Thymus (tissue), 14 donors: ENCODE data around the gene FCGR3B. TPM values are rescaled to one million over a fixed set of nuclear protein-coding genes. Genes with fewer than 3 reads are reported as not detected.
"Not testable (repeated sequence)": the region's sequence is repeated elsewhere in the genome, so short reads cannot be mapped to it uniquely, and the experiment has no call there.

ENCODE experiments used
- DNase-seq, 9 donors: peaks; one replicate each; pipeline ENCODE4 v3.0.0-alpha.2; 2013; ENCODE audit warnings: low spot score in 9 of 9, low read depth in 6 of 9, missing footprints in 1 of 9
- H3K27ac ChIP-seq, 2 donors: one replicate each; pipeline ENCODE4 v1.5.1; 2013; ENCODE audit warnings: control low read depth in 1 of 2, low read depth in 1 of 2, low read length in 1 of 2, mild to moderate bottlenecking in 1 of 2, moderate library complexity in 1 of 2
- H3K27me3 ChIP-seq, 2 donors: one replicate each; pipeline ENCODE4 v1.5.1; 2013; ENCODE audit warnings: low read length in 1 of 2; ENCODE audit not compliant: control insufficient read depth in 2 of 2, insufficient read depth in 1 of 2
- H3K36me3 ChIP-seq, 2 donors: one replicate each; pipeline ENCODE4 v1.5.1; 2013; ENCODE audit warnings: low read length in 1 of 2, mild to moderate bottlenecking in 1 of 2, moderate library complexity in 1 of 2; ENCODE audit not compliant: control insufficient read depth in 2 of 2, insufficient read depth in 2 of 2
- H3K4me1 ChIP-seq, 2 donors: one replicate each; pipeline ENCODE4 v1.5.1; 2013; ENCODE audit warnings: low read length in 2 of 2; ENCODE audit not compliant: control insufficient read depth in 2 of 2, insufficient read depth in 2 of 2
- H3K4me3 ChIP-seq, 2 donors: one replicate each; pipeline ENCODE4 v1.5.1; 2013; ENCODE audit warnings: low read length in 2 of 2, control low read depth in 1 of 2, mild to moderate bottlenecking in 1 of 2
- H3K9me3 ChIP-seq, 2 donors: one replicate each; pipeline ENCODE4 v1.5.1; 2013; ENCODE audit warnings: low read length in 1 of 2, mild to moderate bottlenecking in 1 of 2; ENCODE audit not compliant: control insufficient read depth in 2 of 2, insufficient read depth in 1 of 2
- WGBS: extraction: QIAGEN DNeasy Blood & Tissue Kit; methylation state at CpG from one replicate; pipeline ENCODE4 v1.1.7; 2013; 5-methylcytosine and 5-hydroxymethylcytosine counted together
- long read RNA-seq, 10 donors: transcript quantifications; one replicate each; lab custom pipeline, GENCODE V29; 2026
- polyA plus RNA-seq: library from polyadenylated mRNA; stranded (reverse); fragments of 200-250 nt; gene quantifications from one replicate; pipeline ENCODE4 v1.2.3, GENCODE V29; 2013
- total RNA-seq: library from RNA; stranded (reverse); fragments of 120-200 nt; gene quantifications from one replicate; pipeline ENCODE4 v1.2.4, GENCODE V29; 2013
- donor health status: healthy.

Gene FCGR3B
- total RNA-seq (2.0 TPM), polyA plus RNA-seq (1.9 TPM)
- long read RNA-seq, donor 1, result 0 reads
- long read RNA-seq, donor 2, partial matches to known transcripts, result 0 of 2 reads
- long read RNA-seq, donor 2, other reads (novel, unspliced or antisense), result 0 of 2 reads
- long read RNA-seq, donor 3, result 0 reads
- long read RNA-seq, donor 4, result 0 reads
- long read RNA-seq, donor 5, result 0 reads
- long read RNA-seq, donor 6, result 0 reads
- long read RNA-seq, donor 7, partial matches to known transcripts, result 0 of 2 reads
- long read RNA-seq, donor 7, other reads (novel, unspliced or antisense), result 0 of 2 reads
- long read RNA-seq, donor 8, partial matches to known transcripts, result 0 of 1 reads
- long read RNA-seq, donor 8, other reads (novel, unspliced or antisense), result 0 of 1 reads
- long read RNA-seq, donor 9, result 0 reads
- long read RNA-seq, donor 10, result 0 reads

DNA sequence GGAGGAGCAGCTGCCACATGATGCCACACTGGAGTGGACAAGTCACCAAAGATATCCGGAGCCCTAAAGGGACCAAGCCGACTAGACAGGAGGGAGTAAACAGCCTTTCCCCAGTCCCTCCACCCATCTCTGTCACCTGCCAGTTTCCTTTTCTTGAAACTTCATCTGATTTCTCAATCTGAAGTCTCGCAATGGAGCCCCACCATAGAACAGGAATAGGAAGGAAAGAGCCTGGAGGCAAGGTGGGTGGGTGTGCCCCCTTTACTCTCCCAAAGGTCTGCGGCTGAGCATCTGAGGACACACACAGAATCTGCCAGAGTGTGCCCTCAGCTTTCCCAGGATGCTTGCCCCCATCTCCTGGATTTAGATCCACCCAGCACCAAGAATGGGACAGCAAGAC, at the start of gene FCGR3B:
Gene FCGR3B (minus strand): TSS at position 101 of the 400 bp plus-strand sequence. CDS start 82 bp downstream, at position 19.
- H3K27me3 ChIP-seq, result no peaks in the 10 kb centered on the region
- no peak within 1 kb of the TSS for H3K27ac ChIP-seq
- H3K36me3 ChIP-seq, result no peaks in the 10 kb centered on the region
- H3K9me3 ChIP-seq, result no peaks in the 10 kb centered on the region
- no peak within 1 kb of the TSS for H3K4me3 ChIP-seq
- H3K4me1 ChIP-seq, result no peaks in the 10 kb centered on the region
- WGBS, result 97% methylated on average over 4 of the region's 4 CpGs
- DNase-seq, result no peak

DNA sequence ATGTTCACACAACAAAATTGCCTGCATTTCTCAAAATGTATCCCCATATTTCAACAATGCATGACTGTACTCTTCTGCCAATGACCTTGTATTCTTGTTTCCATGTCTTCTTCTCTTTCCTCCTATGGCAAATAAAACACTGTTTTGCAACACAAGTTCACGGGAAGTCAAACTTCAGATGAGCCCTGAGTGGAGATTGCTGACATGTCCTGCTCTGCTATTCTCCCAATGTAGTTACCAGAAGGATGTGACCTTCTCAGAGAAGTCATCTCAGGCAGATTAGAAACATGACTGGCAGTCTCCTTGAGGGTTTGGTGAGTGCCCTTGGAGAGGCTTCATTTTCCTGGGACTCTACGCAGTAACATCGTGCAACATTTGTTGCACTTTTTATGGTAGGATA, 47.5 kb upstream of the FCGR3B start:
- no peaks in the 10 kb centered on the region for H3K27me3 ChIP-seq
- no peak overlapping the region for H3K4me3 ChIP-seq
- DNase-seq, result no peak
- H3K9me3 ChIP-seq, result no peaks in the 10 kb centered on the region
- no peaks in the 10 kb centered on the region for H3K36me3 ChIP-seq
- no peaks in the 10 kb centered on the region for H3K4me1 ChIP-seq
- WGBS, result 98% methylated on average over 3 of the region's 3 CpGs
- H3K27ac ChIP-seq, result no peak overlapping the region

DNA sequence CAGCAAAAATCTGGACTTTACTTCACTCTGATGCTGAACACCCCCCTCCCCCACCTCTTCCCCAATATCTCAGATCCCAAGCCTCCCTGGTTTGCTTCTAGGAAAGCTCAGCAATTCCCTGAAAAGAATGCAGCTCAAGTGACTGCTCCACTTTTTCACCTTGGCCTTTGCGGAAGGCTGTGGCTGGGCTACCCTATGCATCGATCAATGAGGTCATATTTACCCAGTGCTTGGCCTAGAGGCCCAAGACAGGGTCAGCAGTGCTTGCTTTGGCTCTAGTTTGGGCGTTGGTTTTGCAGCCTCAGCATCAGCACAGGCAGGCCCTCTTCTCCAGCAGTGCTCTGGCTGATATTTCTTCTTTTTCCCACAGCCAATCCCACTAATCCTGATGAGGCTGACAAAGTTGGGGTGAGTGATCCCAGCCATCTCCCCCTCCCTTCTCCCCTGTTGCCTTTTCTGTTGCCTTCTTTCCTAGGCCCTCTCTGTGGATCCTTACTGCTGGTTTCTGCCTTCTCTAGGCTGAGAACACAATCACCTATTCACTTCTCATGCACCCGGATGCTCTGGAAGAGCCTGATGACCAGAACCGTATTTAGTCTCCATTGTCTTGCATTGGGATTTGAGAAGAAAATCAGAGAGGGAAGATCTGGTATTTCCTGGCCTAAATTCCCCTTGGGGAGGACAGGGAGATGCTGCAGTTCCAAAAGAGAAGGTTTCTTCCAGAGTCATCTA, 46.1 kb upstream of the FCGR3B start:
- Histone ChIP-seq H3K36me3 (no peaks in the 10 kb centered on the region), H3K4me3 (no peak overlapping the region), H3K27ac (no peak overlapping the region), H3K9me3 (no peaks in the 10 kb centered on the region), H3K4me1 (no peaks in the 10 kb centered on the region), H3K27me3 (no peaks in the 10 kb centered on the region)
- no peak for DNase-seq
- 87% methylated on average over 5 of the region's 5 CpGs for WGBS

DNA sequence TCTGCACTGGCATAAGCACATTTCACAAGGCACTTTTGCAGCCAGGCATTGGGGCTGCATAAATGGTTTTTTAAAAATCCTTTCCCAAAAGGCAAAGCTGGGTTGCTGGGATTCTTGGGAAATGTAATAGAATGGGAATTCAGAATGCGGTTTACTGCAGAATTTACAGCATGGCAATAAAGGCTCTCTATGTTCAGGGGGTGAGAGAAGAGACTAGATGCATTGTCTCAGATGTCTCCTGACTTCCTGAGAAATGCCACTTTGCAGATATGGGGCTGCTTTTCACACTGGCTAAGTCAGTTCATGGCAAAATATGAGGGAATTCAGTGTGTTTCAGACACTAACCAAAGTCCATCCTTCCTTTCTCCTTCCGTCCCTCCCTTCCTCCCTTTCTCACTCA, 45.5 kb upstream of the FCGR3B start:
- no peak overlapping the region for H3K4me3 ChIP-seq
- no peak overlapping the region for H3K27ac ChIP-seq
- 97% methylated on average over 2 of the region's 2 CpGs for WGBS
- no peaks in the 10 kb centered on the region for H3K36me3 ChIP-seq
- H3K9me3 ChIP-seq, result no peaks in the 10 kb centered on the region
- DNase-seq, result no peak
- H3K4me1 ChIP-seq, result no peaks in the 10 kb centered on the region
- H3K27me3 ChIP-seq, result no peaks in the 10 kb centered on the region

DNA sequence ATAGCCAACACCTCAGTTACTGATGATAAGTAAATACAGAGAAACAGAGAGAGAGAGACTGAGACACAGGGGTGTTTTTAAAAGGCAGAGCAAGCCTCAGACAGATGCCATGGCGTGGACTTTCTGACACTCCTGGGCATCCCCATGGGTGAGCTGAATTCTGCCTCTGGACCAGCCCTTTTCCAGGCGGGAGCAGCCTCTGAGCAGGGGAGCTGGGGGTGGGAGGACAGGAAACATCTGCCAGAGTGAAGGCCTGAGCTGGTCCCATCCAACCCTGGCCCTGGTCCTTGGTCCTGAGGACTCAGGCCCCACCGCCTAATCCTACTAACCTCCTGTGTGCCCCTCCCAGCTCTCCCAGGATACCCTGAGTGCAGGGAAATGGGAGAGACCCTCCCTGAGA, 43.9 kb upstream of the FCGR3B start:
- DNase-seq, H3K36me3 ChIP-seq, H3K9me3 ChIP-seq, H3K27me3 ChIP-seq, H3K27ac ChIP-seq, H3K4me1 ChIP-seq, H3K4me3 ChIP-seq: not testable (repeated sequence)
- WGBS, result 78% methylated on average over 3 of the region's 3 CpGs

DNA sequence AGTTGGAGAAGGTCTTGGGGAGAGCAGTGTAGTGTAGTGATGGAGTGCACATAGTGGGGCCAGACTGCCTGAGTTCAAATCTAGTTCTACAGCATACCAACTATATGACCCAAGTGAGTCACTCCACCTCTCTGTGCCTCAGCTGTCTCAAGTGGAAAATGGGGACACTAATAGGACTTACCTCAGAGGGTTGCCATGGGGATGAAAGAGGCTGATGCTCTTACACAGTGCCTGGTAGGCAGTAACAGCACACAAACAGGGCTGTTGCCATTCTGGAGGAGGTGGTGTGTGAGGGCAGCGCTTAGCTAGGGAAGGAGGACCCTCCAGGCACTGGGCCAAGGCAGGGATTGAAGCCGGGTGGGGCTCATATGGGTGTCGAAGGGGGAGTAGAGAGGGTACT, 43.5 kb upstream of the FCGR3B start:
- not testable (repeated sequence) for H3K4me1 ChIP-seq, H3K27ac ChIP-seq, H3K27me3 ChIP-seq, H3K4me3 ChIP-seq, DNase-seq, H3K36me3 ChIP-seq, H3K9me3 ChIP-seq
- WGBS, result 97% methylated on average over 2 of the region's 3 CpGs

DNA sequence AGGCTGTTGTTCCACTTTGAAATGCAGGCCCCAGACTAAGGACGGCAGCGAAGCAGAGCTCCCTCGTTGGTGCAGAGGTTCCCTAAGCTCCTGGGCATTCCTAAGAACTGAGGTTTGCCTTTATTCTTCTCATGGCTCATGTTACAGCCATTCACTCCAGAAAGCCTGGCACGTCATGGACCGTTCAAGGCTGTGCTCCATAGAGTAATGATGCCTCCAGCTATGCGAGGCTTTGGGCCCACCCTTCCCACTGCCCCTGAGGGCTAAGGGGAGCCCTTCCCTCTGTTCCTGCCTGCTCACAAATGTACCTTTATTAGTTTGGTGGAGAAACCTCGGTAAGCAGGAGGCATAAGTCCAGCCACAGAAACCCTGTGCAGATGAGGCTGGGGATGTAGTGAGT, 42.5 kb upstream of the FCGR3B start:
- H3K27ac ChIP-seq, DNase-seq, H3K36me3 ChIP-seq, H3K27me3 ChIP-seq, H3K4me3 ChIP-seq, H3K4me1 ChIP-seq, H3K9me3 ChIP-seq: not testable (repeated sequence)
- 86% methylated on average over 7 of the region's 7 CpGs for WGBS

DNA sequence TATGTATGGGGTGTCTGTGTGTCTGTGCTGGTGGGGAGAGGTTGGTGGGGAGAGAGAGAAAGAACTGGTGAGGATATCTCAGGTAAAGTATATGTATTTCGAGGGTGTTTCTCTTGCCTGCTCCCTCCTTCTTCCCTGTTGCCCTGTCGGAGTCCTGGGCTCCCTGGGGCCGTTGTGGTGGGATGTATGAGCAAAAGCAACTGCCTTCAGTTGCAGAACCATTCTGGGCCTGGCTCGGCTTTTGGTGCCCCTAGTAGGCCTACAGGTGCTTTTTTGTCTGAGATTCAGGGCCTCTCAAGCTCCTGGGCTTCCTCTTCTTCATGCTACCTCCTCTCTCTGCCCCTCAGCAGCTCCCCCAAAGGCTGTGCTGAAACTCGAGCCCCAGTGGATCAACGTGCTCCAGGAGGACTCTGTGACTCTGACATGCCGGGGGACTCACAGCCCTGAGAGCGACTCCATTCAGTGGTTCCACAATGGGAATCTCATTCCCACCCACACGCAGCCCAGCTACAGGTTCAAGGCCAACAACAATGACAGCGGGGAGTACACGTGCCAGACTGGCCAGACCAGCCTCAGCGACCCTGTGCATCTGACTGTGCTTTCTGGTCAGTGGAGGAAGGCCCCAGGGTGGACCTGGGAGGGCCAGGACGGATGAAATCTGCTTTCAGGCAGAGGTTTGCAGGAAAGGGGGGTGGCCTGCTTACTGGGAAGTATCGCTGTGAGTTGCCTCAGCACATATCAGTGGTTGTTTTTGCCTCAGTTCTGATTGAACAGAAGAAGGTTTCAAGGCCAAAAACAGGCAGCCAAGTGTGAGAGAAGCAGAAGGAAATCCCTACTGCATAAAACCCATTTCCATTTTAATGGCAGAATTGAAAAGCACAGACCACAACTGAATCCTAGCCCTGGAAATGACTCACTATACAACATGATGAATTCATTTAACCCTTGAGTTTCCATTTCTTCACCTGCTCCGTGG, 40.4 kb upstream of the FCGR3B start:
- not testable (repeated sequence) for DNase-seq, H3K9me3 ChIP-seq, H3K4me3 ChIP-seq, H3K4me1 ChIP-seq, H3K36me3 ChIP-seq, H3K27me3 ChIP-seq, H3K27ac ChIP-seq
- 89% methylated on average over 12 of the region's 15 CpGs for WGBS

DNA sequence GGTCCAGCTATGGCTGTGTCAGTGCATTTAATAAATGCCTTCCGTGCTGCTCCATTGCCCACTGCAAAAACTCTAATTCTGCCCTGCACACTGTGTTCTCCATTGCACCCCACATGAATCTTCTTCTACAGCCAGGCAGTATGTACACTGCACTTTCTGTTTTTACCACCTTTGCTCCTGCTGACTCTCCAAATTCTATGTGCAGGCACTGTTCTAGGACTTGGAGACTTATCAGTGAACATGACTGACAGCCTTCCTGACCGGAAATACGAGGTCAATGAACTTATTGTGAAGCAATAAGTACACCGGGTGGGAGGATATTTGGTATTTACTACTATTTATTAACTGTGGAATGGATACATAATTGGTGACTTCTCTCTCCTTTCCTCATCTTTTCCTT, 33.7 kb upstream of the FCGR3B start:
- not testable (repeated sequence) for H3K36me3 ChIP-seq, DNase-seq, H3K27me3 ChIP-seq, H3K27ac ChIP-seq, H3K4me1 ChIP-seq, H3K9me3 ChIP-seq, H3K4me3 ChIP-seq
- no CpG with 5 or more reads among the region's 4 CpGs for WGBS
